ENCODE results near the gene TBX15. TPM values are rescaled to one million over a fixed set of nuclear protein-coding genes. Genes with fewer than 3 reads are reported as not detected.
A peak's percentile ranks its signal among the peaks of the same experiment; 100 is the strongest.

TBX15 gene
- total RNA-seq, 1 experiment from 2014 or later: 63.1 TPM

DNA sequence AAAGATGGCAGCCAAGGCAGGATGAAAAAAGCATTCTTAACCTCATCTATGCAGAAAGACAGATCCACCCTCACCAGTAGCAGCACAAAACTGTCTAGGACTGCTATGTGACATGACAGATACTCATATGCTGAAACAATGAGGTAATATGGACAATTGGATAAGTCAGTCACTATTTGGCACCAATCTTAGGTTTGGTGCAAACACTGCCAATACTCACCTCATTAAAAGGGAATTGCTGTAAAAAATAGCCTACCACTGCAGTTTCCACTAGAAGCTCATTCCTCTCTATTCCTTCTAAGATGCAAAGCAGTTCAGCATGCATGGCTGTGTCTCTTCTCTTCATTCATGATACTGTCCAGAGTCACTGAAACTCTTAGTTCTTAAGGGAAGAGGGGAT, 91.7 kb downstream of the TBX15 start:
- H3K36me3 ChIP-seq: peaks cover 86% of the 10 kb centered on the region
- H3K4me1 ChIP-seq: no peaks in the 10 kb centered on the region
- no peak for DNase-seq

DNA sequence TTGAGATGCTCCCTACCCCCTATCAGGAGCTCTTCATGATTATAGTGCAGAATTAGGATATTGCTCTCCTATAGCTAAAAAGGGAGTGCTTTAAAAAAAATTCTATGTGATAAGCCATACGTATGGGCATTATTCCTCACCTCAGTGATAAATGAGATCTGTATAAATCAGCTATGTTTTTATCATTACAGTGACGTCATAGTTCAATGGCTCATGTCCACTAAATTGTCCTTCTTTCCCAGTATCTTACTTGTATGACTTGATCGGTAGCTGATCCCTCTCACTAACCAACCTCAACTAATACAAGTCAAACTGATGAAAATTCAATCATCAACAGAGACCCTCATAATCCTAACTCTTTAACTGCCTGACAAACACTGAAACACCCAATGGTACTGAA, 93.3 kb downstream of the TBX15 start:
- H3K9me3 ChIP-seq (replicated peaks): no peaks in the 10 kb centered on the region
- peaks cover 90% of the 10 kb centered on the region for H3K36me3 ChIP-seq
- no peaks in the 10 kb centered on the region for H3K27me3 ChIP-seq
- DNase-seq: no peak
- H3K27ac ChIP-seq: no peak overlapping the region
- no peaks in the 10 kb centered on the region for H3K4me1 ChIP-seq
- H3K4me3 ChIP-seq: no peak overlapping the region

More for the DNA sequence above, 91.7 kb downstream of the TBX15 start:
- no peaks in the 10 kb centered on the region for H3K9me3 ChIP-seq (replicated peaks)
- no peak overlapping the region for H3K4me3 ChIP-seq
- H3K27me3 ChIP-seq: no peaks in the 10 kb centered on the region
- H3K27ac ChIP-seq: no peak overlapping the region

DNA sequence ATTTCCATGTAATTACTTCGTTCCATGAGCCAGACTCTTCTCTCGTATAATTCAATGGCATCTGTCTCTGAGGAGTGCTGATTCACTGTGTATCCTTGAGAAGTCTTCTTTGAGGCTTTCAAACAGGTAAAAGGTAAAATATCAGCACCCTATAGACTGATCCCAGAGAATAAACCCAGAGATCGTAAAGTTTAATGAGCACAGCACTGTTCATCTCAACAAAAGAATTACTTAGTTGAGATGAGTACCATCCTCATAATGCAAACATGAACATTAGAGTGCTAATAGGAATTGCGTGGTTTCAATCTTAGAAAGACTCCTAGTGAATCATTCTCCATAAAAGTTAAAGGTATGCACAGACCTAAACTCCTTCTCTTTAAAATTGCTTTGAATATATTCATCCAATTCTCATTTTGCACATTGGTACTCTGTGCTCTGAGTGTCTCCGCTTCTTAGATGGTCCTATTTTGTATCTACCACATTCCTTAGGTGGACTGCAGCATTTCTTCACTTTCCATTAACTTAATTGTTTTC, 97.2 kb downstream of the TBX15 start:
- Histone ChIP-seq H3K27ac (no peak overlapping the region), H3K4me1 (peaks cover 7% of the 10 kb centered on the region; the same call in 1 of the 2 replicates), H3K9me3 (replicated peaks) (no peaks in the 10 kb centered on the region), H3K4me3 (no peak overlapping the region), H3K27me3 (no peaks in the 10 kb centered on the region), H3K36me3 (peaks cover 80% of the 10 kb centered on the region)
- DNase-seq: no peak

DNA sequence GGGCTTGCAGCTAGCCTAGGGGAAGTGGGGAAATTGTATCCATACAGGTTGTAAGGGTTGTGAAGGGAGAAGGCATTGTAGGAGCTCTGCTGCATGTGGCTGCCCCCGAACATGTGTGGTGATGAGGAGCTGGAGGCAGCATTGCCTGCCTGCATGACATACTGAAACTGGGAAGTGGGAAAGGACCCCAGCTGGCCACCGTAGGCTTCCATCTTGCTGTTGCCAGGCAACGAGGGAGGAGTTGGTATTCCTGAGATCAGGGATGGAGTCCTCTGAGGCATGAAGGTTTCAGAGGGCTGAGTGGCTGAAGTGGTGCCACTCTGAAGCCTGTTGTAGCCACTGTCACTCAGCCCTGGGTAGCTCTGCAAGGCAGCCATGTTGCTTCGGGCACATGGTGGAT, 103.2 kb downstream of the TBX15 start:
- Histone ChIP-seq H3K36me3 (peaks cover 81% of the 10 kb centered on the region), H3K4me1 (peaks cover 7% of the 10 kb centered on the region; the same call in 1 of the 2 replicates), H3K27ac (no peak overlapping the region), H3K9me3 (replicated peaks) (no peaks in the 10 kb centered on the region), H3K4me3 (no peak overlapping the region), H3K27me3 (no peaks in the 10 kb centered on the region)
- no peak for DNase-seq

DNA sequence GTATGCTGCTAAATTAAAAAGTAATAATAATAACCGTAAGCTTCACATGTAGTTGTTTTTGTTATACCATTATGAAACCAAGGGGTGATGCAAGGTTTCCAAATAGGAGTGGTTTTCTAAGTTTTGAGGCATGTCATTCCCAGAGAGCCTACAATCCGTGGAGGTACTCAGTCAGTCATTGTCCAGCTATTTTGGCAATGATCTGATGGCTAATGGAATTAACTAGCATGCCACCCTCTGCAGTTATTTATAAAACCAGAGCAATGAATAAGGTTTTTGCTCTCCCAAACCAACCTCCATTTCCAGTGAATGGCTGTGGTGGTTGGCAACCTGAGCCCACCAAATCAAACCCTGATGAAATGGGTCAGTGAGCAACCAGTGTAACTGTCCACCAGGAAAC, 106.4 kb downstream of the TBX15 start:
- Histone ChIP-seq H3K36me3 (peaks cover 59% of the 10 kb centered on the region), H3K27me3 (no peaks in the 10 kb centered on the region), H3K9me3 (replicated peaks) (no peaks in the 10 kb centered on the region), H3K4me3 (no peak overlapping the region), H3K4me1 (no peaks in the 10 kb centered on the region; the same call in 1 of the 2 replicates), H3K27ac (no peak overlapping the region)
- DNase-seq: no peak

DNA sequence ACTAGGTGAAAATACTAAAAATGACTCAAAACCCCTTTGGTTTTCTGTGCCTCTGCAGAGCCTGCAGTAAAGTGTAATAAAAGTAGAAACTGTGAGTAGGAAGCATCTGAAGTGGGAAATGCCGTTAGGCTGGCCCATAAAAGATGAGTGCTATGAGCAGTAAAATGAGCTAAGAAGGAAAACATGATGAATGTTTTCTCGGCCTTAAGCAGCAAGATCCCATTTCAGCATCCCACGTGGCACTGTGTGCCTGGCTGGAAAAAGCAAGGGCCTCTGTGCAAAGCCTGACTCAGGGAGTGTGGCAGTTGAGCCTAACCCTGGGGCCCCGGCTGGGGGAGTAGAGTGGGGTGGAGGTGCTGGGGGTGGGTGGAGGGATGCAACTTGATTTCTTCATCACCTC, 109.5 kb downstream of the TBX15 start:
- Histone ChIP-seq H3K36me3 (peaks cover 29% of the 10 kb centered on the region), H3K9me3 (replicated peaks) (no peaks in the 10 kb centered on the region), H3K4me3 (no peak overlapping the region), H3K27ac (no peak overlapping the region), H3K27me3 (no peaks in the 10 kb centered on the region), H3K4me1 (no peaks in the 10 kb centered on the region; the same call in 1 of the 2 replicates)
- no peak for DNase-seq

DNA sequence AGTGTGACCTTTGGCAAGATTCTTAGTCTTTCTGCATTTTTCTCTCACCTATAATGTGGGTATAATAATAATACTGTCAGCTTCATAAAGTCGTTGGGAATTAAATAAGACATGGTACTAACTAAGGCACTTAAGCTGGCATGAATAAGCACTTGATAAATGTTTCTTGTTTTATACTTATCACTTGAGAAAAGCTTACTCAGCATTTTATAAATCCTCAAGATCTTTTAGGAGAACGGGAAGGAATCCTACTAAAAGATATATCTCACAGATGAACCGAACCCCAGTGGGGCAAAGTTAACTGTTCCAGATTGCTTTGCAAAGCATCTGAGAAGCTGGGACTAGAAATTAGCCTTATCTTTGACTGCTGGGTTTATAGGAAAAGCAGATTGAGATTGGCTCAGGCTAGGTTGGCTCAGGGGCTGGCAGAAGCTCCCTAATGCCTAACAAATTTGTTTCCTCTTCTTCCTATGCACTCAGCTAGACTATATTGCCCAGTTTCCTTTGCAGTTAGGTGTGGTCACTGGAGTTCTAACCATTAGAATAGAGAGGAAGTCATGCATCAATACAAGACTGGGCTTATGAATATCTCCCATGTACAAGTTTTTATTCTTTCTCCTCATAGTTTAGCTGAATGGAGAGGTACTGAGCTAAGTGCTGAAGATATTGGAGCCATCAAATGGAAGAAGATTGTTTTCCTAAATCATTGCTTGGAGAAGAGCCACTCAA, 110.3 kb downstream of the TBX15 start:
- peaks cover 21% of the 10 kb centered on the region for H3K36me3 ChIP-seq
- no peak overlapping the region for H3K4me3 ChIP-seq
- DNase-seq: no peak
- H3K4me1 ChIP-seq: no peaks in the 10 kb centered on the region; the same call in 1 of the 2 replicates
- no peaks in the 10 kb centered on the region for H3K27me3 ChIP-seq
- no peaks in the 10 kb centered on the region for H3K9me3 ChIP-seq (replicated peaks)
- no peak overlapping the region for H3K27ac ChIP-seq

DNA sequence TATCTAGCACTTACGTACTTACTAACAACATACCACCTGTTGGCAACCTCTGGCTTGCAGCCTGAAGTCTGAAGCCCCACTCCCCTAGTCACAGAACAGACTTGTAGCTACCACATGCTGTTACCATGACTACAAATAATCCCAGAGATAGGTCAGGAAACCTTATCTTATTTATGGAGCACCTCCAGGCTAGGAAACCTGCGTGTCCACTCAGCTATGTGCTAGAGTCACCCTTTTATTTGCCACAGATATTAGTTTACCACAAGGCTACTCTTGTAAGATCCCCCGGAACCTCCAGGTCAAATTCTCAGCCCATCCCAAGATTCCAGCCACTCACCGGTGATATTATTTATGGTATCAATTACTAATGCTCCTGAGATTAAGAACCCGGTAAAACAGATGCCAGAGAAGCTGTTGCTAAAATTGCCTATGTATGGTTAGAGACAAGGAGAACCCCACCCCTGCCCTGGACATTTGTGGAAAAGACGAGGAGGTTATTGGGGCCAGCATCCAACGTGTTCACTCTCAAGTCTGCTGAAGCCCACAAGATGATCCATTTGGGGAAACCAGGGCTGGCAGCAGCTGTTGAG, 116.5 kb downstream of the TBX15 start:
- Histone ChIP-seq H3K9me3 (replicated peaks) (no peaks in the 10 kb centered on the region), H3K4me1 (peaks cover 26% of the 10 kb centered on the region), H3K36me3 (no peaks in the 10 kb centered on the region), H3K27ac (peak overlapping the region; percentile 47), H3K27me3 (no peaks in the 10 kb centered on the region), H3K4me3 (no peak overlapping the region)
- peak; percentile 70 to 86 for DNase-seq

DNA sequence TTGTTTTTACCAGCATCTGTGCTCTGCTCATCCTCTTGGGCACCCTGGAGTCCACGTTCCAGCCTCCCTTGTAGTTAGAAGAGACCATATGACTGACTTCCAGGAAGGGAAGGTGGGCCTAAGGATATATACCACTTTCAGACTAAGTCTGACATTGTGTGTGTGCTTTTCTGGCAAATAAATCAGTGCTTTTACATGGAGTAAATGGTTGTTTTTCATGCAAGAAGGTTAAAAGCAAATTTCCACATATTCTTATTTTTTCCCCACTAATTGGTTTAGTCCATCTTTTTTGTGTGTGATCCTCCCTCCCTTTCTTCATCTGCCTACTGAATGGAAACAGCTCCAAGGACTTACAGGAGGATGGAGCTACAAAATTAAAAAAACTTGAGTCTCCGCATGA, 119.8 kb downstream of the TBX15 start:
- Histone ChIP-seq H3K27ac (no peak overlapping the region), H3K36me3 (no peaks in the 10 kb centered on the region), H3K4me1 (peaks cover 26% of the 10 kb centered on the region), H3K9me3 (replicated peaks) (no peaks in the 10 kb centered on the region), H3K27me3 (no peaks in the 10 kb centered on the region), H3K4me3 (no peak overlapping the region)
- no peak for DNase-seq

DNA sequence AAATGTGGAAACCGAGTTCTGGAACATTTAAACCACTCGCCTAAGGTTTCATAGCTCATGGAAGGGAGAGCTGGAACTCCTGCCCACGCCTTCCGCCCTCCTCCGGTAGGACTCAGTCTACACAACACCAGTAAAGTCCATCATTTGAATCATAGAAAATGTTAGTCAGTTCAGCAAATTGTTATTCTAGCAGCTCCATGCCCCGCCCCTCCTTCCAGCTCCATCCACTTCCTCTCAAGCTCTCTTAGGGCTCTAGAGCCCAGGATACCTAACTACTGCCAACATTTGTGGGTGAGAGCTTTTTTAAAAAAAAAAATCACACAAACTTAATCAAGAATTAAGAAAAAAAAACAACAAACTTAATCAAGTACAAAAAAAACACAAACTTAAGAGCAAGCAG, 121.8 kb downstream of the TBX15 start:
- no peak overlapping the region for H3K27ac ChIP-seq
- H3K27me3 ChIP-seq: no peaks in the 10 kb centered on the region
- no peak for DNase-seq
- no peaks in the 10 kb centered on the region for H3K9me3 ChIP-seq (replicated peaks)
- peaks cover 21% of the 10 kb centered on the region for H3K4me1 ChIP-seq
- H3K36me3 ChIP-seq: no peaks in the 10 kb centered on the region
- no peak overlapping the region for H3K4me3 ChIP-seq

DNA sequence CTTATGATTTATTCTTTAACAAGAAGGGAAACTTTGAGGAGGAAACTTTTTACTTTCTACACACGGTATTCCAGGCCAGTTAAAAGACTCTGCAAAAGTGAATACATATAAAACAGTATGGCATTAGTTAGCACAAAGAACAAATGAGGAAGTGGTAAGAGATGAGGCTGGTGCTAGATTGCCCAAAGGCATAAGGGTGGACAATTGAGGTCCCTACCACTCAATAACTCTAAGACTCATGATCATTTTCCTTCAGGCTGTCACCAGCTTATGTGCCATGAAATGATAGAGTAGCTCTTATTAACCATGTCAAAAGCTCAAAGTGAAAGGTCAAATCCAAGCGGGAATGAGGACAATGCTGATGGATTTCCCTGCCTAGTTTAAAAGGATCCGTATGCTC, 124.5 kb downstream of the TBX15 start:
- no peak overlapping the region for H3K4me3 ChIP-seq
- no peaks in the 10 kb centered on the region for H3K9me3 ChIP-seq (replicated peaks)
- no peak for DNase-seq
- H3K36me3 ChIP-seq: no peaks in the 10 kb centered on the region
- H3K27me3 ChIP-seq: no peaks in the 10 kb centered on the region
- peaks cover 6% of the 10 kb centered on the region for H3K4me1 ChIP-seq
- no peak overlapping the region for H3K27ac ChIP-seq

DNA sequence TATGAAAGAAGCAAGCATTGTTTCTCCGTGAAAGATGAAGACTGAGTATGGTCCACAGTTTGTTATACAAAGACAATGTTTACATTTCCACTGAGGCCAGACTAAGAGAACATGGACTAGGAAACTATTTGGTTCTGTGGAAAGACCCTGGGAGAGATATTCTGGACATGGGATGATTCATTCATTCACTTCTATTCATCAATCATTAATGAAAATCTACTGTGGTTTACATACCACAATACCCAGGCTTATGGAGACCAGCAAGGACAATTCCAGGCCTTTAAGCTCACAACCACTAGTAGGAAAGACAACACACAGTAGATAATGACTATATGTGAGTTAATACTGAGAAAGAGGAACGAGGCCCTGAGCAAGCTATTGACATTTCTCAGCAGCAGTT, 125.4 kb downstream of the TBX15 start:
- H3K27ac ChIP-seq: no peak overlapping the region
- DNase-seq: no peak

DNA sequence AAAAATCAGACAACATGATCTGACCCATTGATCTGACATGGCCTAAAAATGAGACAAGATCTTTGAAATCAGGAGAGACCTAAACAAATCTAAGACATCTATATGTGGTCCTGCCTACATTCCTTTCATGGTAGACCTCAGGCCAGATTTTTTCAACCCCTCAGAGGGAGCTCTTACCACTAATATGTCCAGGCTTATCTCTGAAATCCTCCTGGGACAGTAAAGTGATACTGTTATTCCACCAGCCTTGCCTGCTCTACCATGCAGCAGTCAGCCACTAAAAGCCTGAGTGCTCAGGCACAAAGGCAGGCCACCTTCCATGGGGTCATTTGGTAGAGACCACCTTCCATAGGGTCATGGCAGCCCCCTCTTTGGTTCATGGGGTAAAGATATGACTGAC, 126.9 kb downstream of the TBX15 start:
- no peak overlapping the region for H3K4me3 ChIP-seq
- H3K4me1 ChIP-seq: peaks cover 6% of the 10 kb centered on the region
- H3K27ac ChIP-seq: no peak overlapping the region
- H3K27me3 ChIP-seq: no peaks in the 10 kb centered on the region
- no peaks in the 10 kb centered on the region for H3K36me3 ChIP-seq
- 0 out of 2 replicates have a peak, but pooled peaks cover 4% of the 10 kb centered on the region for H3K9me3 ChIP-seq (replicated peaks)
- peak; percentile 21 to 50 for DNase-seq

More for the DNA sequence above, 125.4 kb downstream of the TBX15 start:
- Histone ChIP-seq H3K9me3 (replicated peaks) (0 out of 2 replicates have a peak, but pooled peaks cover 4% of the 10 kb centered on the region), H3K4me1 (peaks cover 6% of the 10 kb centered on the region), H3K27me3 (no peaks in the 10 kb centered on the region), H3K4me3 (no peak overlapping the region), H3K36me3 (no peaks in the 10 kb centered on the region)

DNA sequence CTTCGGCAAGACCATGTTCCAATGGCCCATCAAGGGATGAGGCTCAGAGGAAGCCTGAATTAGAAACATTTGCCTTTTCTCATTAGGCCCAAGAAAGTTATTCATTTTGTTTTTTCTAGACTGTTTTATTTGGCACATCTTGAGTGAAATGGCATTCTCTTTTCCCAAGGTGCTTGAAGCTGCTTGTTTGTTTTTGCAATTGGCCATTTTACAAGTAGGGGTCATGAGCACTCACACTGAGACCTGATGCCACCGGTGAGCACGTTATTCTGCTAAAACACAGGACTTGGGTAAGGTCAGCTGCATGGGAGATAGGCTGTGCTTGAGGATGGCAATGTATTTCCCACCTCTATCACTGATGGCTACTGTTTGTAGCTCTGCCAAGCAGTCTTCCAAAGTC, 128.1 kb downstream of the TBX15 start:
- no peak overlapping the region for H3K27ac ChIP-seq
- peaks cover 6% of the 10 kb centered on the region for H3K4me1 ChIP-seq
- no peaks in the 10 kb centered on the region for H3K27me3 ChIP-seq
- no peaks in the 10 kb centered on the region for H3K36me3 ChIP-seq
- no peak for DNase-seq
- no peak overlapping the region for H3K4me3 ChIP-seq
- H3K9me3 ChIP-seq (replicated peaks): 0 out of 2 replicates have a peak, but pooled peaks cover 4% of the 10 kb centered on the region

DNA sequence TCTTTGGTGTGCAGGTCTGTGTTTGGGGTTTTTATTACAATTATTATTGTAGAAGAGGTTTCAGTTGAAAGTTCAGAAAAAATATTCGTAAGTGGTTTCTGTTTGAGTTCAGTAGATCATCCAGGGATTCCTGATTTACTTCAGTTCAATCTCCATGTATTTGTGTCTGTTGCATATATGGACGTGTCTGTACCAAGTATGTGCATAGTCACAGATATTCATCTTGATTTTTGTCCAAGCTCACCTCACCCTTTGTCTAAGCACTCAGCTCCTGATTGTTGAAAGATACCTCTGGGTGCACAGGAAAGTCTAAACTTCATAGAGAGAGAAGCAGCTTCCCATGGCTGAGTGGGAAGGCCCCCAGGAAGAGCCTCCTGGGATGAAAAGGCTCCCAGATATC, 141.7 kb downstream of the TBX15 start:
- no peaks in the 10 kb centered on the region for H3K36me3 ChIP-seq
- no peak for DNase-seq

More for the DNA sequence above, 141.7 kb downstream of the TBX15 start:
- no peaks in the 10 kb centered on the region for H3K27me3 ChIP-seq
- no peaks in the 10 kb centered on the region for H3K9me3 ChIP-seq (replicated peaks)
- H3K4me3 ChIP-seq: no peak overlapping the region
- H3K4me1 ChIP-seq: no peaks in the 10 kb centered on the region
- no peak overlapping the region for H3K27ac ChIP-seq
